Activated naive CD8-positive, alpha-beta T cell treated with anti-CD3 and anti-CD28 coated beads, Interleukin-2, amount 10 ng/mL, durations not matched to agents 7 days and 5 days (primary cell): ENCODE results near the gene PIP5K1B. TPM values are rescaled to one million over a fixed set of nuclear protein-coding genes. Genes with fewer than 3 reads are reported as not detected.
"Not testable (repeated sequence)": the region's sequence is repeated elsewhere in the genome, so short reads cannot be mapped to it uniquely, and the experiment has no call there.

ENCODE experiments used
- ATAC-seq: fragments of 150-1000 bp; cut with Tn5 transposase; one replicate; pipeline ENCODE4 v1.10.0; 2021; ENCODE audit warnings: low read depth, moderate library complexity
- POLR2A ChIA-PET: fragments of 350-600 bp; sonication (Branson Sonifier 250); formaldehyde crosslinking; loops from one replicate; lab custom pipeline; 2021; ENCODE audit warnings: antibody characterized with exemption; lab: Charles Lee
- DNase-seq: peaks from one replicate; pipeline ENCODE4 v3.0.0; 2021
- H3K27ac Mint-ChIP-seq: one replicate; pipeline ENCODE4 v1.8.0; 2022; ENCODE audit warnings: mild to moderate bottlenecking, mixed read lengths
- H3K27me3 Mint-ChIP-seq: one replicate; pipeline ENCODE4 v1.8.0; 2022; ENCODE audit warnings: mild to moderate bottlenecking, moderate library complexity, mixed read lengths
- H3K36me3 Mint-ChIP-seq: one replicate; pipeline ENCODE4 v1.8.0; 2021; ENCODE audit warnings: mild to moderate bottlenecking, mixed read lengths
- H3K4me1 Mint-ChIP-seq: one replicate; pipeline ENCODE4 v1.8.0; 2021; ENCODE audit warnings: mixed read lengths
- H3K4me3 Mint-ChIP-seq: one replicate; pipeline ENCODE4 v1.8.0; 2022; ENCODE audit warnings: mild to moderate bottlenecking, moderate library complexity, mixed read lengths
- H3K9me3 Mint-ChIP-seq: one replicate; pipeline ENCODE4 v1.8.0; 2021; ENCODE audit warnings: mixed read lengths
- total RNA-seq, 2 experiments: library from RNA; stranded (reverse); gene quantifications; one replicate each; pipeline ENCODE4 v1.2.3, GENCODE V29; 2021

The PIP5K1B gene
- total RNA-seq, 2 experiments from 2014 or later = 0.36 TPM; not detected in 1

GRCh38 chr9:68974901-68975300 is 269.9 kb downstream of the PIP5K1B start:
- POLR2A ChIA-PET = no interaction called here
- Mint-ChIP-seq H3K9me3 (no peaks in the 10 kb centered on the region), H3K27me3 (peaks cover 2% of the 10 kb centered on the region), H3K4me1 (peaks cover 13% of the 10 kb centered on the region), H3K36me3 (no peaks in the 10 kb centered on the region), H3K27ac (no peak overlapping the region), H3K4me3 (no peak overlapping the region)
- ATAC-seq (no peak), DNase-seq (no peak)

DNA sequence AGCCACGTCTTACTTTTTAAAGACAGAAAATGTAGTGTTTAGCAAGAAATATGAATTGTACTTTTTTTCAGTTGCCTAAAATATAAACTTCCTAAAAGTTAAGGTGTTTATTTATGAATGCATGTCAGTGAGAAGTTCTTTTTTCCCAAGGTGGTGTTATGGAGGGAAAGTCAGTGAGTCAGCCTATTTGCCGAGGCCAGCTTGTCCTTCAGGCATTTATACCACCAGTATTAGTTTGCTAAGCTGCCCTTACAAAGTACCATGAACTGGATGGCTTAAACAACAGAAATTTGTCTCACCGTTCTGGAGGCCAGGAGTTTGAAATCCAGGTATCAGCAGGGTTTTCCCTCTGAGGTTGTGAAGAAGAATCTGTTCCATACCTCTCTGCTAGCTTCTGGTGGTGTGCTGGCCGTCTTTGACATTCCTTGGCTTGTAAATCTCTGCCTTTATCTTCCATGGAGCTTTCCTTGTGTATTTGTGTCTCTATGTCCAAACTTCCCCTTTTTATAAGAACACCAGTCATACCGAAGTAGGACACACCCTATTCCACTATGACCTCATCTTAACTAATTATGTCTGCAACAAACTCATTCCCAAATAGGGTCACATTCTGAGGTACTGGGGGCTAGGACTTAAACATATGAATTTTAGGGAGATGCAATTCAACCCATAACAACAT is 270.5 kb downstream of the PIP5K1B start:
- H3K9me3 Mint-ChIP-seq = no peaks in the 10 kb centered on the region
- POLR2A ChIA-PET = no interaction called here
- no peak for ATAC-seq
- H3K36me3 Mint-ChIP-seq = no peaks in the 10 kb centered on the region
- H3K4me1 Mint-ChIP-seq = peaks cover 15% of the 10 kb centered on the region
- H3K4me3 Mint-ChIP-seq = no peak overlapping the region
- H3K27ac Mint-ChIP-seq = no peak overlapping the region
- peaks cover 2% of the 10 kb centered on the region for H3K27me3 Mint-ChIP-seq
- no peak for DNase-seq

GRCh38 chr9:68978066-68978465 is 273.0 kb downstream of the PIP5K1B start:
- POLR2A ChIA-PET = no interaction called here
- no peak overlapping the region for H3K4me3 Mint-ChIP-seq
- peaks cover 22% of the 10 kb centered on the region for H3K4me1 Mint-ChIP-seq
- no peaks in the 10 kb centered on the region for H3K9me3 Mint-ChIP-seq
- ATAC-seq (no peak), DNase-seq (no peak)
- no peaks in the 10 kb centered on the region for H3K27me3 Mint-ChIP-seq
- no peaks in the 10 kb centered on the region for H3K36me3 Mint-ChIP-seq
- no peak overlapping the region for H3K27ac Mint-ChIP-seq

DNA sequence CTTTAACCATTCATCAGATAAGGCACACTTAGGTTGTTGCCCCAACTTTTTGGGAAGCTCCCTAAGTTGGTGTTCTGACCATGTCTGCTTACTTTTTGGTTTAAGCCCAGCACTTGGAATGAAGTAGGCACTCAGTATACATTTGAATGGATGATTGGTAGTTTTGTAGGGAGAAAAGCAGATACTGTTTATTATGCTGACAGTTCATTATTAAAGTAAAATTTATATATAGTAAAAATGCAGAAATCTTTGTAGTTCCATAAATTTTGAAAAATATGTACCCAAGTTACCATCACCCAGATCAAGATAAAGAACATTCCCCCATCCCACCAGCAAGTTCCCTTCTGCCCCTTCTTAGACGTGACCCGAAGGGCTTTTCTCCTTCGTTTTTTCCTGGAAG is 273.5 kb downstream of the PIP5K1B start:
- H3K36me3 Mint-ChIP-seq = no peaks in the 10 kb centered on the region
- no peaks in the 10 kb centered on the region for H3K27me3 Mint-ChIP-seq
- no peak overlapping the region for H3K27ac Mint-ChIP-seq
- DNase-seq (no peak), ATAC-seq (no peak)
- H3K4me1 Mint-ChIP-seq = peaks cover 22% of the 10 kb centered on the region
- H3K4me3 Mint-ChIP-seq = no peak overlapping the region
- H3K9me3 Mint-ChIP-seq = no peaks in the 10 kb centered on the region
- POLR2A ChIA-PET = no interaction called here

DNA sequence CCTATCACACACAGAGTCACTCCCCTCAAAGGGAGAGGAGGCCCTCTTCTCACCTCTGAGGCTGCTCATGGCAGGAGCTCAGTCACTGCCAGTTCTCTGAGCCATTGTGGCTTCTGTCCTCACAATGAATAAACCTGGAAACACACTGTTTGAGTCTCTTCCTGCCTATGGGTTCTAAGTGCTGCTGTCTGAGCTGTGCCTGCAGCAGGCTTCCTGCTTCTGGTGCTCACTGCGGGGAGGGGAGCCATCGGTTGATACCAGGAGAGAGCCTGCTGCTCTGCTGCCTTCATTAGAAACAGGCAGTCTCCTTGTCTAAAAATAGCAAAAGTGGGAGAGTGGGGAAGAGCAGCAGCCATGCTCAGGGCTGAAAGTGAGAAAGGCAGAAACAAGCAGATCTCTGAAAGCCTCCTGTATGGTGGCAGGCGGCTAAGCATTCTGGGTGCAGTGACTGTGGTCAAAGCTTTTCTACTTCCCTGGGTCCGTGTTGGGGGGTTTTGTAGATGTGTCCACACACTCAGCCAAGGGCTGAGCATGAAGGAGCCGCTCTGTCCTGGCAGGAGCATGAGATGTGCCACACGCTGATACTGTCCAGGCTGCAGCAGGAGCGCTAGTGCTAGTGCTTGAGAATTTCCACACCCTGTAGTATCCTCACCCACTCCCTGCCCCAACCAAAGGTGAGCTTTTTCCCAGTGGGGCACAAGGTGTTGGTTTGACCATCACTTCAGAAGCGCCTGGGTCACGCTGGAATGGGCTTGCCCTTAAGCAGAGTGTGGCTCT is 274.7 kb downstream of the PIP5K1B start:
- H3K4me3 Mint-ChIP-seq = peak overlapping the region; percentile 51
- no peaks in the 10 kb centered on the region for H3K9me3 Mint-ChIP-seq
- ATAC-seq (peak; percentile 93), DNase-seq (peak; percentile 38)
- POLR2A ChIA-PET = interaction anchor here (0.9 kb wide), 1 partner anchor 56 kb away, joined by 3 read pairs; the partner anchor contains the start of gene FXN
- H3K36me3 Mint-ChIP-seq = no peaks in the 10 kb centered on the region
- no peaks in the 10 kb centered on the region for H3K27me3 Mint-ChIP-seq
- peak overlapping the region; percentile 77 for H3K27ac Mint-ChIP-seq
- peaks cover 22% of the 10 kb centered on the region for H3K4me1 Mint-ChIP-seq

GRCh38 chr9:68980341-68980914 is 275.4 kb downstream of the PIP5K1B start:
- peaks cover 22% of the 10 kb centered on the region for H3K4me1 Mint-ChIP-seq

GRCh38 chr9:68981789-68982188 is 276.7 kb downstream of the PIP5K1B start:
- H3K27me3 Mint-ChIP-seq = no peaks in the 10 kb centered on the region
- POLR2A ChIA-PET = no interaction called here
- ATAC-seq (no peak), DNase-seq (no peak)
- no peak overlapping the region for H3K27ac Mint-ChIP-seq
- peaks cover 20% of the 10 kb centered on the region for H3K4me1 Mint-ChIP-seq
- H3K4me3 Mint-ChIP-seq = no peak overlapping the region
- no peaks in the 10 kb centered on the region for H3K9me3 Mint-ChIP-seq
- no peaks in the 10 kb centered on the region for H3K36me3 Mint-ChIP-seq

More at GRCh38 chr9:68980341-68980914, 275.4 kb downstream of the PIP5K1B start:
- no peaks in the 10 kb centered on the region for H3K36me3 Mint-ChIP-seq
- ATAC-seq = no peak
- H3K9me3 Mint-ChIP-seq = no peaks in the 10 kb centered on the region
- POLR2A ChIA-PET = no interaction called here
- H3K4me3 Mint-ChIP-seq = no peak overlapping the region
- H3K27ac Mint-ChIP-seq = no peak overlapping the region
- no peaks in the 10 kb centered on the region for H3K27me3 Mint-ChIP-seq
- DNase-seq = no peak

GRCh38 chr9:68983008-68983411 is 278.0 kb downstream of the PIP5K1B start:
- H3K4me1 Mint-ChIP-seq = peaks cover 20% of the 10 kb centered on the region
- H3K9me3 Mint-ChIP-seq = no peaks in the 10 kb centered on the region
- H3K4me3 Mint-ChIP-seq = no peak overlapping the region
- POLR2A ChIA-PET = no interaction called here
- no peak overlapping the region for H3K27ac Mint-ChIP-seq
- no peak for ATAC-seq
- DNase-seq = no peak
- H3K27me3 Mint-ChIP-seq = no peaks in the 10 kb centered on the region
- no peaks in the 10 kb centered on the region for H3K36me3 Mint-ChIP-seq

DNA sequence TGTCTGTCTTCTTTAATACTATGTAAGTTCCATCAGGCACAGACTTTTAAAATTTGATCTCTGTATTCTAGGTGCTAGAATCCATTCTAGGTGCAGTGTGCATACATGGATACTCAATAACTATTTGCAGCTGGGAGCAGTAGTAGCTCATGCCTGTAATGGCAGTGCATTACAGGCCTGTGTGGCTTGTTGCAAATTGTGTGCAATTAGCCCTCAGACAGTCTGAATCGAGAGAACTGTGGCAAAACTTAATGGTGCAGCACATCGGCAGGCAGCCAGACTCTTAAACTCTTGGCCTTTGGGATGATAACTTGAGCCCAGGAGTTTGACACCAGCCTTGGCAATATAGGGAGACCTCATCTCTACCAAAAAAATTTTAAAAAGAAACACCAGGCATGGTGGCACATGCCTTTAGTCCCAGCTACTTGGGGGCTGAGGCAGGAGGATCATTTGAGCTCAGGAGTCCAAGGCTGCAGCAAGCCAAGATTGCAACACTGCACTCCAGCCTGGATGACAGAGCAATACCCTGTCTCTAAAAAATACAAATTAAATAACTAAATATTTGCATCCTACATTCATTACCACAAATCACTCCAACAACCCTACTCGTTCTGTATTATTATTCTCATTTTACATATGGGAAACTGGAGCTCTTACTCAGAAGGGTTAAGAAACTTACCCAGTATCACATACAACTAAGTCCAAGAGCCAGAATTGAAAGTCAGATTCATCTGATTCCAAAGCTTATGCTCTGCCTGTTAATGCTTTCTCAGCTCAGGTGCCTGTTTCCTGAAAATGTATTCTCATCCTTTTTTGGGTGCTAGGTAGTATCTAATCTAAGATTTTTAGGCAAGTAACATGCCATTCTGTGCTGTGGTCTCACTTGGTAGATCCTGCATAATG is 278.7 kb downstream of the PIP5K1B start:
- no peak for DNase-seq

DNA sequence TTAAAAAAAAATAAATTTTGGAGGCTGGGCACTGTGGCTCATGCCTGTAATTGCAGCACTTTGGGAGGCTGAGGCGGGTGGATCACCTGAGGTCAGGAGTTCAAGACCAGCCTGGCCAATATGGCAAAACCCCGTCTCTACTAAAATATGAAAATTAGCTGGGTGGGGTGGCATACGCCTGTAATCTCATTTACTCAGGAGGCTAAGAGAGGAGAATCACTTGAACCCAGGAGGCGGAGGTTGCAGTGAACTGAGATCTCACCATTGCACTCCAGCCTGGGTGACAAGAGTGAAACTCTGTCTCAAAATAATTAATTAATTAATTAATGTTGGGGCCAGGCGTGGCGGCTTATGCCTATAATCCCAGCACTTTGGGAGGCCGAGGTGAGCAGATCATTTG is 281.9 kb downstream of the PIP5K1B start:
- H3K4me1 Mint-ChIP-seq, H3K4me3 Mint-ChIP-seq, POLR2A ChIA-PET, H3K27me3 Mint-ChIP-seq, H3K27ac Mint-ChIP-seq, DNase-seq, H3K9me3 Mint-ChIP-seq, H3K36me3 Mint-ChIP-seq, ATAC-seq: not testable (repeated sequence)

More for the DNA sequence above, 278.7 kb downstream of the PIP5K1B start:
- Mint-ChIP-seq H3K27me3 (no peaks in the 10 kb centered on the region), H3K36me3 (no peaks in the 10 kb centered on the region), H3K4me3 (no peak overlapping the region), H3K27ac (no peak overlapping the region), H3K4me1 (peaks cover 19% of the 10 kb centered on the region), H3K9me3 (no peaks in the 10 kb centered on the region)
- ATAC-seq = no peak
- POLR2A ChIA-PET = no interaction called here

- Mint-ChIP-seq H3K27ac (no peak overlapping the region), H3K36me3 (no peaks in the 10 kb centered on the region), H3K9me3 (no peaks in the 10 kb centered on the region), H3K4me1 (peaks cover 7% of the 10 kb centered on the region), H3K27me3 (peaks cover 7% of the 10 kb centered on the region), H3K4me3 (no peak overlapping the region)
- DNase-seq (no peak), ATAC-seq (no peak)
- POLR2A ChIA-PET = no interaction called here
Observed at GRCh38 chr9:68991457-68991856, 286.4 kb downstream of the PIP5K1B start.

GRCh38 chr9:68995776-68996175 is 290.7 kb downstream of the PIP5K1B start:
- Mint-ChIP-seq H3K9me3 (no peaks in the 10 kb centered on the region), H3K27ac (peak overlapping the region; percentile 36), H3K36me3 (no peaks in the 10 kb centered on the region), H3K4me3 (no peak overlapping the region), H3K27me3 (peaks cover 6% of the 10 kb centered on the region), H3K4me1 (peaks cover 20% of the 10 kb centered on the region)
- no peak for DNase-seq
- no peak for ATAC-seq
- POLR2A ChIA-PET = no interaction called here

- ATAC-seq (no peak), DNase-seq (no peak)
- H3K36me3 Mint-ChIP-seq = no peaks in the 10 kb centered on the region
- H3K27me3 Mint-ChIP-seq = peaks cover 6% of the 10 kb centered on the region
- POLR2A ChIA-PET = no interaction called here
- peaks cover 20% of the 10 kb centered on the region for H3K4me1 Mint-ChIP-seq
- peak overlapping the region; percentile 50 for H3K4me3 Mint-ChIP-seq
- H3K9me3 Mint-ChIP-seq = no peaks in the 10 kb centered on the region
- H3K27ac Mint-ChIP-seq = peak overlapping the region; percentile 69
Observed at GRCh38 chr9:68996462-68996861, 291.4 kb downstream of the PIP5K1B start.
